Caki2 (cell line): Measurements from ENCODE around the gene RNF130. TPM values are rescaled to one million over a fixed set of nuclear protein-coding genes. Genes with fewer than 3 reads are reported as not detected.

Experiments used
- DNase-seq: peaks from one replicate; pipeline ENCODE4 v3.0.0-alpha.2; 2015; ENCODE audit warnings: low read depth
- in situ Hi-C: cut with HindIII; loops from 2 replicates; pipeline ENCODE4 v1.10.0; 2016; ENCODE audit warnings: low sequenced_read_pairs, low pct_unique_long_range_greater_than_20kb, mixed read lengths
- total RNA-seq: library from RNA; depleted of rRNA; stranded (reverse); fragments of >200 nt; shearing (Covaris generic); gene quantifications from 2 replicates; pipeline ENCODE4 v1.2.3, GENCODE V29; 2014; ENCODE audit warnings: low replicate concordance

Gene RNF130
- total RNA-seq, 1 experiment from 2014 or later = 45.2 TPM

DNA sequence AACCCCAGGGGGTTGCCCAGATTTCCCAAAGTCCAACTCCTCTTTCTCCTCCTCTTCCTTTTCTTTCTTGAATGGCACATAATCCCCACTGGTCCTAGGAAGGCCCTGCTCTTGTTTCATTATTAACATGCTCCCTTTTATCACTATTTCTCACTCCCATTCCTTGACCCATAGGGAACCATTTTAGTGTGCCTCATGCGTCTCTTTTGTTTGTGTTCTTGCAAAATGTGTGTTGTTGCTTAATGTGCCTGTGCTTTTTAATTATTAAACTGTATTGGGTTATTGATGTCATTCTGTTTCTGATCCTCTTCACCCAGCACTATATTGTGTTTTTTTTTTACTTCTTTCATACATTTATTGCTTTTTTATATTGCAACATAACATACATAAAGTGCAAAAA lies 4.1 kb upstream of the RNF130 start:
- in situ Hi-C loops = loop anchor here (25.0 kb wide), 1 partner anchor 137 kb away; the partner anchor contains the start of gene RASGEF1C
- DNase-seq = no peak

DNA sequence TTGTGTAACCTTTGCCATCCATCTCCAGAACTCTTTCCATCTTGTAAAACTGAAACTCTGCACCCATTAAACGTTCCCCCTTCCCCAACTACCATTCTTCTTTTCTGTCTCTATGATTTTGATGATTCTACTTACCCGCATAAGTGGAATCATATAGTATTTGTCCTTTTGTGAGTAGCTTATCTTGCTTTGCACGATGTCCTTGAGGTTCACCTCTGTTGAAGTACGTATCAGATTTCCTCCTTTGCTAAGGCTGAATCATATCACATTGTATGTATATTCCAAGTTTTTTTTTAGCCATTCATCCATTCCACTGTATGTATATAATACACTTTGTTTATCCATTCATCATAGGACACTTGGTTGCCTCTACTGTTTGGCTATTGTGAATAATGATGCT lies 2.9 kb upstream of the RNF130 start:
- no peak for DNase-seq
- in situ Hi-C loops = no loop called here

DNA sequence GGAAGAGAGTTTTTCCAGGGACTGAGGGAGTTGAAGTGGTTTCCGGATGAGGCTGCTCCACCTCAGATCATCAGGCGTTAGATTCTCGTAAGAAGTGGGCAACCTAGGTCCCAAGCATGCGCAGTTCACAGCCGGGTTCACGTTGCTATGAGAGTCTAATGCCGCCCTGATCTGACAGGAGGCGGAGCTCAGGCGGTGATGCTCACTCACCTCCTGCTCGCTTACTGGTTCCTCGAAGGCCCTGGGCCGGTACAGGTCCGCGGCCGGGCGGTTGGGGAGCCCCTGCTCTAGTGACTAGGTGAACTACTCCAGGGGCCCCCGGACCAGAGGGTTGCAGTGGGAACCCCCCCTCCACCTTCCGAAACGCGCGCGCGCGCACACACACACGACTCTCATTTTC lies 997 bp upstream of the RNF130 start:
- in situ Hi-C loops = no loop called here

DNA sequence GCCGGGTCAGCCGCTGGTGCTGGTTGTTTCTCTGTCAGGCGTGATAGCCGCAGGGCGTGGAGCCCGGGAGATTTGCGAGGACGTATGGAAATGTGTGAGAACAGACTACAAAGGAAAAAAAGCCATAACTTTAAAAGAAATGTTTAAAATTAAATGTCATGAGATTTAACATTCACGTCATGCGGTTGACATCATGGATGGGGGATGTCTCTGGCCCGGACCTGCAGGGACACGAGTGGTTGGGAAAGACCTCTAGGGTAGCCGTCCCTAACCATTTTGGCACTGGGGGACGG lies 643 bp upstream of the RNF130 start:
- no peak for DNase-seq
- in situ Hi-C loops = no loop called here

More for the DNA sequence above, 997 bp upstream of the RNF130 start:
- DNase-seq = no peak

DNA sequence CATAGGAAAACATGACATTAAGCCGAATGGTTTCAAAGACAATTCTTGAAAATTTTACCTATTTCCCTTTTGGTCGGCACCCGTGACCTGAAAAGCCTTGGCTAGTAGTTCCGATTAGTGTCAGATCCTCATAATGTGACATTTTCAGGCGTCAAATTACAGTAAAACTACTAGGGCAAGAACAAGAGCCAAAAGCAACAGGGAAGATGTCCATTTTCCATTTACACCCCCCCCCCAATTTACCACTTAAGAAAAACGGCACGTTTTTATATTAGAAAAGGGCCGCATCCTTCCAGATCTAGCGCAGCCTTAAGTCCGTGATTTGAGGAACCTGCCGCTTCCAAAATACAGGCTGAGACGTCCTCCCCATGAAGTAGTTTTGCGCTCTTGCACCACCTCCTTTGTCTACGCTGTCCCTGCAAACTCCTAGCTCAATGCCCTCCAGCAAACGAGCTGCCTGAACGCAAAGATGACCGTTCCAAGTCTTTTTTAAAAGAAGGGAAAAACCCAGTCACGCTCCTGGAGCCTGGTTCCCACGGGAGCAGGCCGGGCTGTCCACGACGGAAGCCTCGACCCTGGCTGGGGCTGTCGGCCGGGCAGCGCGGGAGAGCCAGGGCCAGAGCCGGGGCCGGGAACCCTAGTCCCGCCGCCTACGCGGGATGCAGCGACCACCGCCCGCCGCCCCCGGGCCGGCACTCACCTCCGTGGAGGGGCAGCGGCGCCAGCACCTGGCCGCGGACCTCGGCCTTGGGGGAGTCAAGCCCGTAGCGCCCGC lies 616 bp downstream of the RNF130 start:
- peak; percentile 60 for DNase-seq
- in situ Hi-C loops = no loop called here

DNA sequence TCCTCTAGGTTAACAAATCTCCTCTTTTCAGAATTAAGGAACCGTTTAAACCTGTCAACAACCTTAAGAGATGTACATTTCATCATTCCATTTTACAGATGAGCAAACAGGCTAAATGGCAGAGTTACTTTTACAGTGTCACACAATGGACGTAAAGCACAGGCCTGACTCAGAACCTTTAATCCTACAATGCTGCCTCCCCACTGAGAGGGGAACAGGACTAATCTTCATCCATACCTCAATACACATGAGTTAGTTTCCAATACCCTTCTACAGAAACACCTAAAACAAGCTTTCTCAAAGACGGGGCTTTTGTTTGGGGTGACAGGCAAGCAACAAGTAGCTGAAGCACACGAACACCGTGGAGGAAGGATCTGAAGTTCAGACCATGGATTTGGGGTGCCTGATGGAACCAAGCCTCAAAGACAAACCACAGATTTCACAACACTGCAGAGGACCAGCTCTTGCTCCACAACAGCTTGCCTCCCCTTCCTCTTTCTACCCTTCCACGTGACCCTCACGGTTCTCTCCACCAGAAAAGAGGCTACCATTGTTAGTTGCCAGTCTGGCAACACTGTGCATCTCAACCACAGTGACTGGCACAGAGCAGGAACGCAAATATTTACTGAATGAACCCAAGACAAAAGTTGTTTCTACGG lies 1.8 kb downstream of the RNF130 start:
- in situ Hi-C loops = no loop called here
- no peak for DNase-seq

DNA sequence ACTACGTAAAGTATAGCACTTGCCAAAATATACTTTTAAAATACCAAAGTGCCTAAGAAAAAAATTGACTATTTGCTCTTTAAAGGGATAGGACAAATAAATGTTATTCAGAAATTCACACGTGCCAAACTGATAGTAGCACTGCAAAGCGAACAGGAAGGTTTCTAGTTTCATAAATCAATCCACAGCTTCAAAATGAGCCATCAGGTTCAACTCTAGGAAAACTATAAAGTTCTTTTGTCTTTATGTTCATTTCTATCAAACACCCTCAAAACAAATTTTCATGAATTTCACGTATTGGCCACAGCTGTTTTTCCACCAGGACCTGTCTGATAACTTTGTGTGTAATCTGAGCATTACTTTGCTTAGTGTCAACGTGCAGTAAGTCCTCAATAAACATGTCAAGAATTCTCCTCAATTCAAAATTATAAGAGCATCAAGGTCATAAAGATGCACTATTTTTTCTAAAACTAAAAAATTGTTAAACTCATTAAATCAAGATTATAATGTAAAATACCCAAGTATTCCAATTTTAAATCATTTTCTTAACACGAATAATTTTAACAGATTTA lies 3.0 kb downstream of the RNF130 start:
- no peak for DNase-seq

DNA sequence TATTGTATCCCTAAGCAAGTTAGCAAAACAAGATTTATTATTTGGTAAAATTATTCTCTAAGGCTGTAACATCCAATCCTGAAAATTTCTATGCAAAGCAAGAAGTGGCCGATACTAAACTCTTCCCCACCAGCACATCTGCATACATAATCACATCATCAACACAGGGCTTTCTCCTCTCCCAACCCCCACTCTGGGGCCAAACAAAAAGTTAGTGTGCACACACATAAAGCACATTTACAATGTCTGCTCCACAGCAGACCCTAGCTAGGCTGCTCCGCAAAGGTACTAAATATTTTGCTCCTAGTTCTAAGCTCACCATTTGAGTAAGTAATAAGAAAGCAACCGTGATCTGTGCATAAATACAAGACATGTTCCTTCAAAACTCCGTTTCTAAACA lies 3.6 kb downstream of the RNF130 start:
- no peak for DNase-seq
- in situ Hi-C loops = no loop called here

More for the DNA sequence above, 3.0 kb downstream of the RNF130 start:
- in situ Hi-C loops = no loop called here

DNA sequence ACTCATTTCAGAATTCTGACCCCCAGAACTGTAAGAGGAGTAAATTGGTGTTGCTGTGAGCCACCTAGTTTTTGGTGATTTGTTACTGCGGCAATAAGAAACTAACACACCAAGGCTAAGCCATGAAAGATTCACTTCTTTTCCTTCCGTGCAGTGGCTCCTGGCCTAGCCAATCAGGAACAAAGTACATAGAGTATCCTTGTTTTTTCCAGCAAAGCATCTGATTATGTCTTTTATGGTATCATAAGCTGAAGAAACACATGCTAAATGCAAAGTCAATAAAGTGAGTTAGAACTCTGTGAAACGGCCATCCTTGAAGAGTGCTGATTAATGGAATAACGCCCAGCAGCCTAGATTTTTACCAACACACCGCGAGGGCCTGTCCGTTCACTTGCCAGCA lies 11.4 kb downstream of the RNF130 start:
- no peak for DNase-seq
- in situ Hi-C loops = no loop called here

DNA sequence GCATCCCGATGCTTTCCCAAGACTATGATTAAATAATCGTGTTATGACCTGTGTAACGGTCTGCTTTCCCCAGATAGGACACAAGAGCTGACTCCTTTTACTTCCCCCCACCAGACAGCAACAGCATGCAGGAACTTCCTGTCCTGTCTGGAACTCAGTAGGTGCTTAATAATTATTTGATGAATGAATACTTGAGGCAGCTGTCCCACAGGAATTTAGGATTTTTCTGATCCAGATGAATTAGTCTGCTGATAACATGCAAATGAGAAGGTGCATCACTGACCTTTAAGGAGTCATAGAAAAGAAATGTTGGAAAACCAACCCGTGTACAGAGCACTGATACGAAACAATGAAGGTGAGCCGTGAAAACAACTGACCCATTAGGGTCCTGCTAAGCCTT lies 12.2 kb downstream of the RNF130 start:
- in situ Hi-C loops = no loop called here
- no peak for DNase-seq

DNA sequence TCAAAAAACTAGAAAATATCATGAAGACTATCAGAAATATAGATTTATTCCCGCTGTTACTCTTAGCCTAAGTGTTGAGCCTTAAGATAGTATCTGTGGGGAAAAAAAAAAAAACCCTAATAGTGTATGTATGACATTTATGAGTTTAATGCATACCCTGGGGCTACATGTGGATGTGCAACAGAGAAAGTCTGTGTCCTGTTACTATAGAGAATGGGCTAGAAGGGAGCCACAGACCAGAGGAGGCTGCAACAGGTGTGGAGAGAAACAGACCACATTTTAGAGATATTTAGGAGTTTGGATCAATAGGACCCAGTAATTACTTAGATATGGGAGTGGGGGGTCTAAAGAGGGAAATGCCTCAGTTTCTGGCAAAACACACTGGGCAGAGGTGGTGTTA lies 15.4 kb downstream of the RNF130 start:
- in situ Hi-C loops = no loop called here
- no peak for DNase-seq

DNA sequence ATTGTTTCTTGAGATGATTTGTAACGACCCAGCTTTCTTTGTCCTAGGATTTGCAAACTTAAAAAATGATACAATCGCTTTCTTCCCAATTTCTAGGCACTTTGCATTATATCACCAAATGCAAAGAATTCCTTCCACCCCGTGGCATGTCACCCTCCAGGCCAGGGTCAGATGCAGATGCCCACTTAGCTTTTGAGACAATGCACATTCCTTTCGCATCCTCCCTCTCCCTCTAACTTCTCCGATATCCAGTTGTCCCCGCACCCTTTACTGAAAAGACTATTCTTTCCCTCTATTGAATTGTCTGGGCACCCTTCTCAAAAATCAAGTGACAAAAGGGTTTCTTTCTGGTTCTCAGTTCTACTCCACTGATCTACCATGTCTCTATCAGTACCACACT lies 17.3 kb downstream of the RNF130 start:
- in situ Hi-C loops = no loop called here

DNA sequence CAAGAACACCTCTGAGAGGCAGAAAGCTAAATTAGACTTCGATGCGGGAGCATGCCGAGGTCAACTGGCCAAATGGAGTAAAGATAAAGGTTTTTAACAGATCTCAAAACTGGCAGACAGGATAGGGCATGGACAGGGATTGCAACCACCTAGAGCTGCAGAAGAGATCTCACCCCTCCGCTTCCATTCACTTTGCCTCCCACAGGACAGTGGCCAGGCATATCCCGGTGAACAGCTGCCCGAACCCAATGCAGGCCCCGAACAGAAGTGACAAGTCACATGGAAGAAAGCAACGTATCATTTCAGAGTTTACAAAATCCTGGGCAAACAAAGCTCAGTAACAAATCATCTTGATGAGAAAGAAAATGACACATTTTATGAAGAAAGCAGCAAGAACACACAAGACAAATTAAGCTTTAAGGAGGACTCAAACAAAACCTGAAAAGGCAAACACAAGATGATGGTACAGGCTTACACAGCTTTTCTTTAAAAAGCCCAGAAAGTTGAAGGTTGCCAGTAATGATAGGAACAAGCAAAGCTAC lies 18.4 kb downstream of the RNF130 start:
- no peak for DNase-seq
- in situ Hi-C loops = no loop called here

More for the DNA sequence above, 17.3 kb downstream of the RNF130 start:
- DNase-seq = no peak

DNA sequence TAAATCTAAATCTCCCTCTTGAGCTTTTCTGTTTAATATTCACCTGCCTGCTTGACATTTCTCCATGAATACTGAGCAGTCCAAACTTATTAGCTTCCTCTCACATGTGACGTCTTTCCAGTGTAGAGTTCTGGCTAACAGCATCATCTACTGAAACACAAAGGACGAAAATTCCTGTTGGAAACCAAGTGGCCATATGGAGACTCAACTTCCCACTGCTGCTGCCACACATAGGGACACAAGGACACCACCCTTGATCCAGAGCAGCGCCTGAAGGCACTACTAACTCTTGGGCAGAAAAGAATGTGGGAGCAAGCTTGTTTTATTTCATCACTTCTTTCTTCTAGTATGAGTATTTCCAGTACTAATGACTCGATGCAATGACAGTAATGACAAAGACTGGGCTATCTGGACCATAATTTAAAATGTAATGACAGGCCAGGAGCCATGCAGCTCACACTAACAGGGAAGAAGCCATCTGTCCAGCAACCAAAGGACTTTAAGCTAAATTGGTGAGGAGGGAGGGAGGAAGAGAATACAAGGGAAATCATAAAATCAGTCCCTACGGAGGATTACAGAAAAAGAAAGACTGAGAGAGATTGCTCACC lies 19.2 kb downstream of the RNF130 start:
- DNase-seq = no peak
- in situ Hi-C loops = no loop called here

DNA sequence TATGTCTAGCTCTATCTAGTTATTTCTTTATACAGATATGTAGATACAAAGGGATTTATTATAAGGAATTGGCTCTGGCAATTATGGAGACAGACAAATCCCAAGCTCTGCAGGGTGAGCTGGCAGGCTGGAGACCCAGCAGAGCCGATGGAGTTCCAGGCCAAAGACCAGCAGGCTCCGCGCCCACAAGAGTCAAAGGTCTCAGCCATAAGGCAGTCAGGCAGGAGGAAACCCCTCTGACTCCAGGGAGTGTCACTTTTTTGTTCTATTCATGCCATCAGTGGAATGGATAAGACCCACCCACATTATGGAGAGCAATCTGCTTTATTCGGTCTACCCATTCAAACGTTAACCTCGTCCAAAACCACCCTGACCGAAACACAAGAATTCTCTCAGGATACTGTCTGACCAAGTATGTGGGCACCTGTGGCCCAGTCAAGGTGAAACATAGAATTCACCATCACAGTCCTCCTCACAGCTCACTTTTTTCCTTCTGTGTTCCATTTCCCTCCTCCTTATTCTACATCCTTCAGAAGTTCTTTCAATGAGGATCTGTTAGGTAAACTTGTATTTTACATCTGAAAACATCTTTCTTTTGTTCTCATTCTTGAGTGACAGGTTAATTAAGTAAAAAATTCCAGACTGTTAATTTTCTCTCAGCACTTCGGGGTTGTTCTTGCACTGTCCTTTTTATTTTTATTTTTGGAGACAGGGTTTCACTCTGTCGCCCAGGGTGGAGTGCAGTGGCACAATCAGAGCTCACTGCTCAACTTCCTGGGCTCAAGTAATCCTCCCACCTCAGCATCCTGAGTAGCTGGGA lies 21.2 kb downstream of the RNF130 start:
- in situ Hi-C loops = no loop called here
- DNase-seq = no peak

DNA sequence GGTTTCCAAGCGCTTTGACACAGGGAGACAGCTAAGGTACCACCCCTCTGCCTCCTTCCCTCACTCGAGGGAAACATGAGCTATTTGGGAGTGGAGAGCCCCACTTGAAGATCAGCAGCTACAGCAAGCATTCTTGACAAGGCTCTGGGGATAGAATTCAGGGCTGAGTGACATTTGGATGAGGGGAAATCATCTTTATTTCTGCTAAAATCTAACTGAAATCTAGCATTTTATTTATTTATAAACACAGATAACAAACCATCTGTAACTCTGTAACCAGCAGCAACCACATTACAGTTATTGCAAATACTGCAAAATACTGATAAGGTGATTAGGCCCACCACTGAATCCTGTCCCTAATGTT lies 22.4 kb downstream of the RNF130 start:
- in situ Hi-C loops = no loop called here

DNA sequence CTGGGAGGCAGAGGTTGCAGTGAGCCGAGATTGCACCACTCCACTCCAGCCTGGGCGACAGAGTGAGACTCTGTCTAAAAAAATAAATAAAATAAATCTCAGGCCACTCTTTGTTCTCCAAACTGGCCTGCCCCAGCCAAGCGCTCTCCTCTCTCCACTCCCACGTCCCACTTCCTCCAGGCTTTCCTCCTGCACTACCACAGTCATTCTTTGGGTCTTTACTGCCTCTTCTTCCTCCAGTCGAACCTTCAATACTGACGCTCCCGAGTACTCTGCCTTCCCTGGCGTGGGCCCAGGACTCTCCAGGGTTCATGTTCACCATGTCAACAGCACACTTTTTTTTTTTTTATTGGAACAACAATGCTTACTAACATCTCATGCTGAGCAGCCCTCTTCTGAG lies 23.9 kb downstream of the RNF130 start:
- no peak for DNase-seq
- in situ Hi-C loops = no loop called here

More for the DNA sequence above, 22.4 kb downstream of the RNF130 start:
- no peak for DNase-seq

DNA sequence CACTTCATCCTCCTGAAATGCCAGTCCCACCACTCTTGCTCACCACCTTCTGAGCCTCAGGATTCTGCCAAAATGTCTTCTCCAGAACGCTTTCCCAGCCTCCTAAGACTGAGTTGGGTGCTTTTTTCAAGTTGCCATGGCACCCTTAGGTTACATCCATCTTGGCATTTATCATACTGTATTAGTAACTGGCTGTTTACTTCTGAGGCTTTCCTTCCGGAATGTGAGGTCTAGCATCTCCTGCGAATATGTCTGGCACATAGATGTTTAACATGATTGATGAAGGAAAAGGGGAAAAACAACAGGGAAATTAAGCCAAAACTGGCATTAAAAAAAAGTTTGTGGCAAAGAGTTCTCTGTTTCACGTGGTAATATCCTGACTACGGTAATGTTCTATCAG lies 24.9 kb downstream of the RNF130 start:
- in situ Hi-C loops = no loop called here
- DNase-seq = no peak
